DOHH2 (cell line): ENCODE measurements around the gene PDE11A.

Experiments
- H3F3A ChIP-seq: fragments of 200-600 bp; sonication (generic), shearing (Covaris generic); 2 replicates; pipeline ENCODE4 v1.6.0; 2016; ENCODE audit warnings: antibody characterized with exemption, mild to moderate bottlenecking; ENCODE audit not compliant: control insufficient read depth, insufficient read depth
- H3K27ac ChIP-seq: fragments of 200-600 bp; sonication (generic); 2 replicates; pipeline ENCODE4 v1.5.1; 2014; ENCODE audit warnings: low read depth, mild to moderate bottlenecking, low read length, moderate library complexity
- H3K27me3 ChIP-seq: fragments of 200-600 bp; sonication (generic); 2 replicates; pipeline ENCODE4 v1.6.1; 2014; ENCODE audit warnings: mild to moderate bottlenecking, low read length, mixed read lengths; ENCODE audit not compliant: control insufficient read depth
- H3K36me3 ChIP-seq: fragments of 200-600 bp; sonication (generic); 2 replicates; pipeline ENCODE4 v1.6.1; 2014; ENCODE audit warnings: mild to moderate bottlenecking, low read length, moderate library complexity, mixed read lengths; ENCODE audit not compliant: control insufficient read depth
- H3K4me1 ChIP-seq: fragments of 200-600 bp; sonication (generic); 2 replicates; pipeline ENCODE4 v1.6.1; 2014; ENCODE audit warnings: mild to moderate bottlenecking, low read length, mixed read lengths; ENCODE audit not compliant: control insufficient read depth
- H3K4me2 ChIP-seq: fragments of 200-600 bp; sonication (generic); 2 replicates; pipeline ENCODE4 v1.6.0; 2014; ENCODE audit warnings: mild to moderate bottlenecking, low read length, moderate library complexity
- H3K4me3 ChIP-seq: fragments of 200-600 bp; sonication (generic); 2 replicates; pipeline ENCODE4 v1.5.1; 2014; ENCODE audit warnings: mild to moderate bottlenecking, low read length, mixed read lengths
- H3K79me2 ChIP-seq: fragments of 200-600 bp; sonication (generic); 2 replicates; pipeline ENCODE4 v1.6.1; 2014; ENCODE audit warnings: mild to moderate bottlenecking, low read length, mixed read lengths; ENCODE audit not compliant: control insufficient read depth
- H3K9me2 ChIP-seq: fragments of 200-600 bp; sonication (generic); replicated peaks from 2 replicates; pipeline ENCODE4 v1.6.1; 2014; ENCODE audit warnings: mild to moderate bottlenecking, low read length, mixed read lengths; ENCODE audit not compliant: control insufficient read depth
- H3K9me3 ChIP-seq: fragments of 200-600 bp; sonication (generic); 2 replicates; pipeline ENCODE4 v1.6.1; 2014; ENCODE audit warnings: antibody characterized with exemption, low read length, mixed read lengths; ENCODE audit not compliant: control insufficient read depth, insufficient read depth
- H4K20me1 ChIP-seq: fragments of 200-600 bp; sonication (generic); 2 replicates; pipeline ENCODE4 v1.6.0; 2014; ENCODE audit warnings: low read depth, mild to moderate bottlenecking, antibody characterized with exemption, low read length, moderate library complexity; ENCODE audit not compliant: control insufficient read depth, insufficient read depth
- CTCF ChIP-seq: fragments of 200-600 bp; sonication (generic); IDR thresholded peaks from one replicate; pipeline ENCODE4 v1.5.1; 2014; ENCODE audit warnings: antibody characterized with exemption, mild to moderate bottlenecking, low read depth, low read length; ENCODE audit not compliant: poor library complexity, severe bottlenecking
- EZH2phosphoT487 ChIP-seq: fragments of 200-600 bp; sonication (generic); IDR thresholded peaks from 2 replicates; pipeline ENCODE4 v1.6.1; 2017; ENCODE audit warnings: borderline replicate concordance, mild to moderate bottlenecking, antibody characterized with exemption, low read length, moderate library complexity, mixed read lengths

Gene PDE11A

GRCh38 chr2:177603181-177603580 is 469.4 kb downstream of the PDE11A start:
- H3K4me3 ChIP-seq: no peak overlapping the region
- no peaks in the 10 kb centered on the region for H3K4me1 ChIP-seq
- H4K20me1 ChIP-seq: no peaks in the 10 kb centered on the region
- no peaks in the 10 kb centered on the region for H3K9me3 ChIP-seq
- H3F3A ChIP-seq: no peaks in the 10 kb centered on the region
- no peaks in the 10 kb centered on the region for H3K9me2 ChIP-seq
- TF ChIP-seq EZH2phosphoT487 (no peak), CTCF (no peak)
- H3K4me2 ChIP-seq: no peak overlapping the region
- peaks cover 9% of the 10 kb centered on the region; the same call in 1 of the 2 replicates for H3K27me3 ChIP-seq
- no peak overlapping the region for H3K27ac ChIP-seq
- H3K79me2 ChIP-seq: no peaks in the 10 kb centered on the region
- H3K36me3 ChIP-seq: no peaks in the 10 kb centered on the region

GRCh38 chr2:177602611-177603164 is 469.9 kb downstream of the PDE11A start:
- H3K4me3 ChIP-seq: no peak overlapping the region
- H4K20me1 ChIP-seq: no peaks in the 10 kb centered on the region
- no peak overlapping the region for H3K4me2 ChIP-seq
- peaks cover 9% of the 10 kb centered on the region; the same call in 1 of the 2 replicates for H3K27me3 ChIP-seq
- no peaks in the 10 kb centered on the region for H3K4me1 ChIP-seq
- no peaks in the 10 kb centered on the region for H3F3A ChIP-seq
- H3K9me3 ChIP-seq: no peaks in the 10 kb centered on the region
- no peaks in the 10 kb centered on the region for H3K9me2 ChIP-seq
- no peaks in the 10 kb centered on the region for H3K79me2 ChIP-seq
- H3K27ac ChIP-seq: no peak overlapping the region
- no peaks in the 10 kb centered on the region for H3K36me3 ChIP-seq
- no peak for TF ChIP-seq CTCF
- TF ChIP-seq EZH2phosphoT487: no peak

GRCh38 chr2:177600917-177601316 is 471.7 kb downstream of the PDE11A start:
- Histone ChIP-seq H3K9me2 (no peaks in the 10 kb centered on the region), H3K4me1 (no peaks in the 10 kb centered on the region), H4K20me1 (no peaks in the 10 kb centered on the region), H3F3A (no peaks in the 10 kb centered on the region), H3K4me2 (no peak overlapping the region), H3K4me3 (no peak overlapping the region), H3K27ac (no peak overlapping the region), H3K79me2 (no peaks in the 10 kb centered on the region), H3K9me3 (no peaks in the 10 kb centered on the region), H3K36me3 (no peaks in the 10 kb centered on the region), H3K27me3 (peaks cover 13% of the 10 kb centered on the region; the same call in 1 of the 2 replicates)
- TF ChIP-seq EZH2phosphoT487: no peak
- TF ChIP-seq CTCF: no peak

- no peaks in the 10 kb centered on the region for H3K4me1 ChIP-seq
- no peak overlapping the region for H3K27ac ChIP-seq
- H3K4me2 ChIP-seq: no peak overlapping the region
- H3K9me3 ChIP-seq: no peaks in the 10 kb centered on the region
- H3K4me3 ChIP-seq: no peak overlapping the region
- H3K36me3 ChIP-seq: no peaks in the 10 kb centered on the region
- TF ChIP-seq EZH2phosphoT487 (no peak), CTCF (no peak)
- no peaks in the 10 kb centered on the region for H4K20me1 ChIP-seq
- H3K9me2 ChIP-seq: no peaks in the 10 kb centered on the region
- peaks cover 13% of the 10 kb centered on the region; the same call in 1 of the 2 replicates for H3K27me3 ChIP-seq
- no peaks in the 10 kb centered on the region for H3F3A ChIP-seq
- no peaks in the 10 kb centered on the region for H3K79me2 ChIP-seq
Observed at GRCh38 chr2:177599956-177600355, 472.6 kb downstream of the PDE11A start.
